ENCODE results near the gene CHTF8. TPM values are rescaled to one million over a fixed set of nuclear protein-coding genes. Genes with fewer than 3 reads are reported as not detected.

CHTF8 gene
- total RNA-seq, 1 donor from 2014 or later, result 134 TPM

DNA sequence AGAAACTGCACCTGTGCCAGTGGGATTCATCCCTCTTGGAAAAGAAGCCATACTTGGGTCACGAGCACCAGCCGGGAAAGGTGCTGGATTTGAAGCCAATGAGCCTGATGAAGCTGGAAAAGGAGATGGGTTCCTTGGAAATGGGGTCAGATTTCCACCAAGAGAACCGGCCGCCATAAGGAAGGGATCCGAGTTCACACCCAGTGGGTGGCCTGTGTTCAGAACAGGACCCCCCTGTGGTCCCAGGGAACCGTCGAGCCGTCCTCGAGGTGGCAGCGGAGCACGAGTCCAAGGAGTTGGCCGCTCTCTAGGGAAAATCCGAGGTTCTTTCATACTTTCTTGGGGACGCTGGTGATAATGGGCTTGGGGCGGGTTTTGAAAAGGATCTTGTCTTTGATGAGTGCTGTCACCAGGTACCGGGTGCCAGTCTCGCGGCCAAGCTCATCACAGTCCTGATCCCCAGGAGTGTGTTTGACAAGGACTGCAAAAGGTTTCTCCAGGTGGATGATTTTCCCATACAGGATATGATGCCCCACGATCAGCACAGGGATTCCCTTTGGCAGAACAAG lies 12.2 kb downstream of the CHTF8 start:
- H3K36me3 Mint-ChIP-seq (ENCODE audit: low read depth), result peaks cover 48% of the 10 kb centered on the region
- POLR2A ChIA-PET, result interaction anchor here (0.6 kb wide), 1 partner anchor 600 kb away, joined by 3 read pairs; no protein-coding TSS in a partner anchor
- no peak for TF ChIP-seq CTCF (IDR thresholded peaks at IDR 0.05)
- DNase-seq, result no peak
- H3K4me3 Mint-ChIP-seq, result no peak overlapping the region
- no peak for ATAC-seq (ENCODE audit: low read depth)
- intact Hi-C loops (cut with micrococcal nuclease), result no loop called here
- CTCF ChIA-PET, result interaction anchor here (0.8 to 1.5 kb wide), 2 partner anchors 8 to 591 kb away, joined by 3 to 4 read pairs; no protein-coding TSS in a partner anchor
- H3K4me1 Mint-ChIP-seq, result peaks cover 2% of the 10 kb centered on the region
- H3K27ac Mint-ChIP-seq, result no peak overlapping the region
- H3K27me3 Mint-ChIP-seq, result no peaks in the 10 kb centered on the region
- no peaks in the 10 kb centered on the region for H3K9me3 Mint-ChIP-seq

DNA sequence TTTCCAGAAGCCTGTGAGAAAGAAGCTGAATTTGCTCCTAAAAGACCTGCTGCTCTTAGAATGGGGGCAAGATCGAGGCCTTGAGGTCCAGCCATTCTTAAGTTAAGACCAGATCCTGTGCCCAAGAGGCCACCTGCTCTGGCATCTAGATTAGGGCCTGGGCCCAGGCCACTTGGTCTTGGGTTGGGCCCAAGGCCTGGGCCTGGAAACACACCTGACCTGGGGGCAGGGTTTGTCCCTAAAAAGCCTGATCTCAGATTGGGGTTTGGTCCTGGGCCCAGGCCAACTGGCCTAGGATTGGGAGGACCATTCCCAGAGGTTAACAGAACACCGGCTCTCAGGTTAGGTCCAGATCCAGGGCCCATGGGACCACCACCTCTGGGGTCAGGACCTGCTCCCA lies 12.9 kb downstream of the CHTF8 start:
- CTCF ChIA-PET, result no interaction called here
- Mint-ChIP-seq H3K36me3 (ENCODE audit: low read depth) (peaks cover 54% of the 10 kb centered on the region), H3K27me3 (no peaks in the 10 kb centered on the region), H3K4me1 (peaks cover 2% of the 10 kb centered on the region), H3K27ac (no peak overlapping the region), H3K4me3 (no peak overlapping the region), H3K9me3 (no peaks in the 10 kb centered on the region)
- intact Hi-C loops (cut with micrococcal nuclease), result no loop called here
- ATAC-seq (ENCODE audit: low read depth) (no peak), DNase-seq (no peak)
- POLR2A ChIA-PET, result no interaction called here
- no peak for TF ChIP-seq CTCF (IDR thresholded peaks at IDR 0.05)

GRCh38 chr16:69118994-69119393 lies 13.4 kb downstream of the CHTF8 start:
- no peaks in the 10 kb centered on the region for H3K9me3 Mint-ChIP-seq
- ATAC-seq (ENCODE audit: low read depth), result no peak
- no peak overlapping the region for H3K27ac Mint-ChIP-seq
- TF ChIP-seq CTCF (IDR thresholded peaks at IDR 0.05), result no peak
- ChIA-PET CTCF (interaction anchor here (0.9 kb wide), 1 partner anchor 598 kb away, joined by 3 read pairs; no protein-coding TSS in a partner anchor), POLR2A (no interaction called here)
- intact Hi-C loops (cut with micrococcal nuclease), result no loop called here
- no peaks in the 10 kb centered on the region for H3K27me3 Mint-ChIP-seq
- no peaks in the 10 kb centered on the region for H3K4me1 Mint-ChIP-seq
- no peak for DNase-seq
- peaks cover 58% of the 10 kb centered on the region for H3K36me3 Mint-ChIP-seq (ENCODE audit: low read depth)
- no peak overlapping the region for H3K4me3 Mint-ChIP-seq

DNA sequence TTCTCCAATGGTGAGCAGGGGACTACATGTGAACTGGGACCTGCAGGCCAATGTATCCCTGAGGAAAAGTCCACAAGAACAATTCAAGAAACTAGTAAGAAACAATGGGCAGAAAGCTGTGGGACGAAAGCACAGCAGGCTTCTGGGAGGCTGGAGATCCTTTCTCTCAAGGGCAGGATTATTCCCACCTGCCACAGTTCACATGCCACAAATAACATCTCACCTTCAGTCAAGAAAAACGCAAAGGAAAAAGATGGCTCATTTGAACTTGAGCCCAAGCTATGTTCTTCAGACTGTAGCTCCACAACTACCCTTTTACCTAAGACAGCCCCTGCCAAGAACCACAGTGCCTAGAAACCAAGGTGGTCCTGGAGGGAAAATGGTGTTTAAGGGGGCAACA lies 13.9 kb downstream of the CHTF8 start:
- ATAC-seq (ENCODE audit: low read depth) (no peak), DNase-seq (no peak)
- ChIA-PET POLR2A (no interaction called here), CTCF (interaction anchor here (0.9 kb wide), 1 partner anchor 598 kb away, joined by 3 read pairs; no protein-coding TSS in a partner anchor)
- H3K4me1 Mint-ChIP-seq, result no peaks in the 10 kb centered on the region
- no peaks in the 10 kb centered on the region for H3K27me3 Mint-ChIP-seq
- no peaks in the 10 kb centered on the region for H3K9me3 Mint-ChIP-seq
- no peak overlapping the region for H3K4me3 Mint-ChIP-seq
- TF ChIP-seq CTCF (IDR thresholded peaks at IDR 0.05), result no peak
- H3K36me3 Mint-ChIP-seq (ENCODE audit: low read depth), result peaks cover 63% of the 10 kb centered on the region
- no peak overlapping the region for H3K27ac Mint-ChIP-seq
- intact Hi-C loops (cut with micrococcal nuclease), result no loop called here

- intact Hi-C loops (cut with micrococcal nuclease), result no loop called here
- Mint-ChIP-seq H3K36me3 (ENCODE audit: low read depth) (peaks cover 63% of the 10 kb centered on the region), H3K4me3 (no peak overlapping the region), H3K27me3 (no peaks in the 10 kb centered on the region), H3K9me3 (no peaks in the 10 kb centered on the region), H3K4me1 (no peaks in the 10 kb centered on the region), H3K27ac (no peak overlapping the region)
- no peak for TF ChIP-seq CTCF (IDR thresholded peaks at IDR 0.05)
- CTCF ChIA-PET, result no interaction called here
- DNase-seq (no peak), ATAC-seq (ENCODE audit: low read depth) (no peak)
- POLR2A ChIA-PET, result no interaction called here
Observed at GRCh38 chr16:69116906-69117305, 15.5 kb downstream of the CHTF8 start.

Data from activated B cell treated with CpG ODN at 0.5 μM for 24 hours (primary cell).